Large intestine (tissue), 3 donors: Measurements from ENCODE around the gene SLC8A1. TPM values are rescaled to one million over a fixed set of nuclear protein-coding genes. Genes with fewer than 3 reads are reported as not detected.

Experiments
- DNase-seq, 2 donors: peaks; one replicate each; pipeline versions ENCODE4 v3.0.0 to v3.0.0-alpha.2; 2013
- H3K27ac ChIP-seq: one replicate; pipeline ENCODE4 v1.5.1; 2013; ENCODE audit warnings: low read length
- H3K27me3 ChIP-seq: 2 replicates; pipeline ENCODE4 v1.6.1; 2013; ENCODE audit warnings: low read length; ENCODE audit not compliant: control insufficient read depth, insufficient read depth
- H3K36me3 ChIP-seq: 2 replicates; pipeline ENCODE4 v1.6.1; 2013; ENCODE audit warnings: low read length; ENCODE audit not compliant: control insufficient read depth, insufficient read depth
- H3K4me1 ChIP-seq: one replicate; pipeline ENCODE4 v1.6.1; 2013; ENCODE audit warnings: low read length; ENCODE audit not compliant: control insufficient read depth, insufficient read depth
- H3K4me3 ChIP-seq: one replicate; pipeline ENCODE4 v1.5.1; 2013; ENCODE audit warnings: low read length
- H3K9me3 ChIP-seq: one replicate; pipeline ENCODE4 v1.6.1; 2013; ENCODE audit warnings: mild to moderate bottlenecking, low read depth, low read length, moderate library complexity; ENCODE audit not compliant: control insufficient read depth
- WGBS: methylation state at CpG from one replicate; pipeline ENCODE4 v1.1.5; 2013; ENCODE audit warnings: low lambda C conversion rate; ENCODE audit not compliant: insufficient coverage; 5-methylcytosine and 5-hydroxymethylcytosine counted together
- polyA plus RNA-seq: library from polyadenylated mRNA; unstranded; fragments of 120-200 nt; gene quantifications from one replicate; pipeline ENCODE4 v1.2.1, GENCODE V29; 2013

Gene SLC8A1
- polyA plus RNA-seq, 1 donor, result 13.2 TPM

- Histone ChIP-seq H3K27me3 (no peaks in the 10 kb centered on the region), H3K9me3 (no peaks in the 10 kb centered on the region), H3K4me1 (no peaks in the 10 kb centered on the region), H3K27ac (no peak overlapping the region), H3K36me3 (no peaks in the 10 kb centered on the region), H3K4me3 (no peak overlapping the region)
- no peak for DNase-seq
- no CpG with 5 or more reads among the region's 3 CpGs for WGBS
Observed at GRCh38 chr2:40126006-40126405, 325.9 kb downstream of the SLC8A1 start.

GRCh38 chr2:40123746-40124145, 328.1 kb downstream of the SLC8A1 start:
- Histone ChIP-seq H3K4me1 (no peaks in the 10 kb centered on the region), H3K9me3 (no peaks in the 10 kb centered on the region), H3K36me3 (no peaks in the 10 kb centered on the region), H3K27ac (no peak overlapping the region), H3K27me3 (no peaks in the 10 kb centered on the region), H3K4me3 (no peak overlapping the region)
- 80% methylated on average over 1 of the region's 3 CpGs for WGBS
- no peak for DNase-seq

GRCh38 chr2:40123326-40123725, 328.6 kb downstream of the SLC8A1 start:
- no peak overlapping the region for H3K27ac ChIP-seq

GRCh38 chr2:40120957-40121356, 330.9 kb downstream of the SLC8A1 start:
- H3K27ac ChIP-seq, result no peak overlapping the region
- no peak for DNase-seq
- H3K36me3 ChIP-seq, result no peaks in the 10 kb centered on the region
- H3K4me1 ChIP-seq, result no peaks in the 10 kb centered on the region
- 100% methylated on average over 1 of the region's 5 CpGs for WGBS
- no peak overlapping the region for H3K4me3 ChIP-seq
- H3K27me3 ChIP-seq, result no peaks in the 10 kb centered on the region
- H3K9me3 ChIP-seq, result no peaks in the 10 kb centered on the region

More at GRCh38 chr2:40123326-40123725, 328.6 kb downstream of the SLC8A1 start:
- Histone ChIP-seq H3K36me3 (no peaks in the 10 kb centered on the region), H3K4me1 (no peaks in the 10 kb centered on the region), H3K4me3 (no peak overlapping the region), H3K27me3 (no peaks in the 10 kb centered on the region), H3K9me3 (no peaks in the 10 kb centered on the region)
- 88% methylated on average over 1 of the region's 1 CpG for WGBS
- DNase-seq, result no peak

GRCh38 chr2:40120026-40120425, 331.9 kb downstream of the SLC8A1 start:
- Histone ChIP-seq H3K9me3 (no peaks in the 10 kb centered on the region), H3K27ac (no peak overlapping the region), H3K36me3 (no peaks in the 10 kb centered on the region), H3K27me3 (no peaks in the 10 kb centered on the region), H3K4me1 (no peaks in the 10 kb centered on the region), H3K4me3 (no peak overlapping the region)
- DNase-seq, result no peak
- WGBS, result no CpG with 5 or more reads among the region's 3 CpGs

- no peaks in the 10 kb centered on the region for H3K27me3 ChIP-seq
- no peaks in the 10 kb centered on the region for H3K36me3 ChIP-seq
- H3K9me3 ChIP-seq, result no peaks in the 10 kb centered on the region
- no CpG with 5 or more reads among the region's 3 CpGs for WGBS
- no peak overlapping the region for H3K4me3 ChIP-seq
- H3K27ac ChIP-seq, result no peak overlapping the region
- H3K4me1 ChIP-seq, result no peaks in the 10 kb centered on the region
- peak in 1 of 2 donors; percentile 13 for DNase-seq
Observed at GRCh38 chr2:40118622-40119021, 333.3 kb downstream of the SLC8A1 start.

- no peak for DNase-seq
- no peaks in the 10 kb centered on the region for H3K27me3 ChIP-seq
- H3K27ac ChIP-seq, result no peak overlapping the region
- H3K36me3 ChIP-seq, result no peaks in the 10 kb centered on the region
- no peaks in the 10 kb centered on the region for H3K4me1 ChIP-seq
- no peaks in the 10 kb centered on the region for H3K9me3 ChIP-seq
- no peak overlapping the region for H3K4me3 ChIP-seq
- 100% methylated on average over 2 of the region's 4 CpGs for WGBS
Observed at GRCh38 chr2:40115894-40116293, 336.0 kb downstream of the SLC8A1 start.

- H3K27ac ChIP-seq, result no peak overlapping the region
- H3K9me3 ChIP-seq, result no peaks in the 10 kb centered on the region
- H3K36me3 ChIP-seq, result no peaks in the 10 kb centered on the region
- no peaks in the 10 kb centered on the region for H3K4me1 ChIP-seq
- no peak overlapping the region for H3K4me3 ChIP-seq
- 100% methylated on average over 3 of the region's 12 CpGs for WGBS
- no peak for DNase-seq
- H3K27me3 ChIP-seq, result no peaks in the 10 kb centered on the region
Observed at GRCh38 chr2:40115348-40115747, 336.5 kb downstream of the SLC8A1 start.

GRCh38 chr2:40113997-40114396, 337.9 kb downstream of the SLC8A1 start:
- no peaks in the 10 kb centered on the region for H3K27me3 ChIP-seq
- H3K9me3 ChIP-seq, result no peaks in the 10 kb centered on the region
- DNase-seq, result no peak
- no peaks in the 10 kb centered on the region for H3K36me3 ChIP-seq
- WGBS, result no CpG with 5 or more reads among the region's 4 CpGs
- H3K4me3 ChIP-seq, result no peak overlapping the region
- no peaks in the 10 kb centered on the region for H3K4me1 ChIP-seq
- no peak overlapping the region for H3K27ac ChIP-seq

- Histone ChIP-seq H3K27me3 (no peaks in the 10 kb centered on the region), H3K27ac (no peak overlapping the region), H3K4me1 (no peaks in the 10 kb centered on the region), H3K9me3 (no peaks in the 10 kb centered on the region), H3K4me3 (no peak overlapping the region), H3K36me3 (no peaks in the 10 kb centered on the region)
- no peak for DNase-seq
- 86% methylated on average over 1 of the region's 4 CpGs for WGBS
Observed at GRCh38 chr2:40113272-40113968, 338.5 kb downstream of the SLC8A1 start.

- no peak overlapping the region for H3K4me3 ChIP-seq
- no peak for DNase-seq
- no peaks in the 10 kb centered on the region for H3K27me3 ChIP-seq
- no peak overlapping the region for H3K27ac ChIP-seq
- 93% methylated on average over 2 of the region's 4 CpGs for WGBS
- H3K36me3 ChIP-seq, result no peaks in the 10 kb centered on the region
- no peaks in the 10 kb centered on the region for H3K4me1 ChIP-seq
- H3K9me3 ChIP-seq, result no peaks in the 10 kb centered on the region
Observed at GRCh38 chr2:40109381-40109780, 342.5 kb downstream of the SLC8A1 start.
